Measurements from ENCODE around the gene TRPM5. TPM values are rescaled to one million over a fixed set of nuclear protein-coding genes. Genes with fewer than 3 reads are reported as not detected.

The TRPM5 gene
- total RNA-seq, 4 donors from 2014 or later = 0.21 TPM; not detected in 3

DNA sequence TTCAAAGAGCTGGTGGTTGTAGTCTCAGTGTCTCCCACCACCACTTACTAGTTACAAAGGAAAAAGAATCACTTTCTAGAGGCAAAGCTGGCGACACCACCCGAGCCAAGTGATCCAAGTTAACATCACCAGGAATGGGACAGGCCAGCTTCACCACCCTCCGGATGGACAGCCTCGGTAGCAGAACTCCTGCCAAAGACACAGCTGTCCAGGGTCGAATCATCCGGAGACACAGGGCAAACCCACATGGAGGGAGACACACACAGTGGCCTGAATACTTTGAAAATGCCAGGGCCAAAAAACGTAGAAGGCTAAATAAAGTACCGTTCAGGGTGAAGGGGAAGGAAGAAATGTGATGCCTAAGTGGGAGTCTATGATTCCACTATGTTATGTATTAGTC, 33.6 kb upstream of the TRPM5 start:
- DNase-seq = no peak
- Histone ChIP-seq H3K27ac (no peak overlapping the region), H3K9me3 (no peaks in the 10 kb centered on the region), H3K4me3 (no peak overlapping the region), H3K36me3 (no peaks in the 10 kb centered on the region), H3K4me1 (no peaks in the 10 kb centered on the region), H3K27me3 (no peaks in the 10 kb centered on the region)
- no peak for TF ChIP-seq POLR2A (IDR thresholded peaks at IDR 0.05)
- TF ChIP-seq, protein P1, sequence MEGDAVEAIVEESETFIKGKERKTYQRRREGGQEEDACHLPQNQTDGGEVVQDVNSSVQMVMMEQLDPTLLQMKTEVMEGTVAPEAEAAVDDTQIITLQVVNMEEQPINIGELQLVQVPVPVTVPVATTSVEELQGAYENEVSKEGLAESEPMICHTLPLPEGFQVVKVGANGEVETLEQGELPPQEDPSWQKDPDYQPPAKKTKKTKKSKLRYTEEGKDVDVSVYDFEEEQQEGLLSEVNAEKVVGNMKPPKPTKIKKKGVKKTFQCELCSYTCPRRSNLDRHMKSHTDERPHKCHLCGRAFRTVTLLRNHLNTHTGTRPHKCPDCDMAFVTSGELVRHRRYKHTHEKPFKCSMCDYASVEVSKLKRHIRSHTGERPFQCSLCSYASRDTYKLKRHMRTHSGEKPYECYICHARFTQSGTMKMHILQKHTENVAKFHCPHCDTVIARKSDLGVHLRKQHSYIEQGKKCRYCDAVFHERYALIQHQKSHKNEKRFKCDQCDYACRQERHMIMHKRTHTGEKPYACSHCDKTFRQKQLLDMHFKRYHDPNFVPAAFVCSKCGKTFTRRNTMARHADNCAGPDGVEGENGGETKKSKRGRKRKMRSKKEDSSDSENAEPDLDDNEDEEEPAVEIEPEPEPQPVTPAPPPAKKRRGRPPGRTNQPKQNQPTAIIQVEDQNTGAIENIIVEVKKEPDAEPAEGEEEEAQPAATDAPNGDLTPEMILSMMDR (IDR thresholded peaks at IDR 0.05) = no peak
- intact Hi-C loops (cut with DNase I; ENCODE audit: low total_unique reads) = no loop called here

DNA sequence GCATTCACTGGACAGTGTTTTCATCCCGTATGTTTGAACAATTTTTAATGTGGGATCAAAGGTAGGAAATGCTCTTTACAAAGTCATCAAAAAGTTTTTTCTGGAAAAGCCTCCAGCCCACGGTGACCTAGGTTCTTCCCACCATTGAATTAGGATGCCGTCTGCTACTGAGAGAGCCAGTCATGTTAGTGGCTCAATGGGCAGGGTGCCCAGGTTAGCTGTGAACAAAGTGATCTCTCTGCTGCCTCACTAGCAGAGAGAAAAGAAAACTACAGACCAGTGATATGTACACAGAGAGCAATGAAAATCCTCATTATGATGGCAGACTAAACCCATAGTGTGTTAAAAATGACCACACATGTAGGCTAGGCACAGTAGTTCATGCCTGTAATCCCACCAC, 32.9 kb upstream of the TRPM5 start:
- H3K27ac ChIP-seq = no peak overlapping the region
- no peak overlapping the region for H3K4me3 ChIP-seq
- no peaks in the 10 kb centered on the region for H3K4me1 ChIP-seq
- intact Hi-C loops (cut with DNase I; ENCODE audit: low total_unique reads) = no loop called here
- no peaks in the 10 kb centered on the region for H3K9me3 ChIP-seq
- H3K27me3 ChIP-seq = no peaks in the 10 kb centered on the region
- no peak for DNase-seq
- H3K36me3 ChIP-seq = no peaks in the 10 kb centered on the region
- TF ChIP-seq POLR2A (IDR thresholded peaks at IDR 0.05) = no peak
- TF ChIP-seq, protein P1 (IDR thresholded peaks at IDR 0.05) = no peak

DNA sequence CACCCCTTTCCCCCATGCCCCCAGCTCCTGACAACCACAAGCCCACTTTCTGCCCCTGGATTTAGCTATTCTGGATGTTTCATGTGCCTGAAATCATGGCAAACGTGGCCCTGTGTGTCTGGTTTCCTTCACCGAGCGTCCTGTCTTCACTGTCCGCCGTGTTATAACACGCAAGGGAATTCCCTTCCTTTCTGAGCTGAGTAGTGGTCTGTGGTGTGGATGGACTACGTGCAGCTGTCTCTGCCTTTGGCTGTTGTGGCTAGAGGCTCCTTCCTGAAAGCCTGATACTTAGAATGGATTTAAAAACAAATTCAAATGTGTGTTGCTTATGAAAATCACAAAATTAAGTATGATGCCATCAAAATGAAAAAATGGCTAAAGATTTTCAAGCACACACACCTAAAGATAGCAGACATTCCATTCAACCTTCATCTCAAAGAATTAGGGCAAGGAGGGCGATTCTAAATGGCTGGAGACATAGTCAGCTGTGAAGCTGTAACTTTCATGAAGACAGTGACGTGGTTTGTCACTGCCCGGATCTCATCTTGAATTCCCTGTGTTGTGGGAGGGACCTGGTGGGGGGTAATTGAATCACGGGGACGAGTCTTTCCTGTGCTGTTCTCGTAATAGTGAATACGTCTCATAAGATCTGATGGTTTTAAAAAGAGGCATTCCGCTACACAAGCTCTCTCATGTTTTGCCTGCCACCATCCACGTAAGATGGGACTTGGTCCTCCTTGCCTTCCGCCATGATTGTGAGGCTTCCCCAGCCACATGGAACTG, 31.0 kb upstream of the TRPM5 start:
- no peak for DNase-seq
- TF ChIP-seq, protein P1 (IDR thresholded peaks at IDR 0.05) = no peak
- no peak for TF ChIP-seq POLR2A (IDR thresholded peaks at IDR 0.05)

DNA sequence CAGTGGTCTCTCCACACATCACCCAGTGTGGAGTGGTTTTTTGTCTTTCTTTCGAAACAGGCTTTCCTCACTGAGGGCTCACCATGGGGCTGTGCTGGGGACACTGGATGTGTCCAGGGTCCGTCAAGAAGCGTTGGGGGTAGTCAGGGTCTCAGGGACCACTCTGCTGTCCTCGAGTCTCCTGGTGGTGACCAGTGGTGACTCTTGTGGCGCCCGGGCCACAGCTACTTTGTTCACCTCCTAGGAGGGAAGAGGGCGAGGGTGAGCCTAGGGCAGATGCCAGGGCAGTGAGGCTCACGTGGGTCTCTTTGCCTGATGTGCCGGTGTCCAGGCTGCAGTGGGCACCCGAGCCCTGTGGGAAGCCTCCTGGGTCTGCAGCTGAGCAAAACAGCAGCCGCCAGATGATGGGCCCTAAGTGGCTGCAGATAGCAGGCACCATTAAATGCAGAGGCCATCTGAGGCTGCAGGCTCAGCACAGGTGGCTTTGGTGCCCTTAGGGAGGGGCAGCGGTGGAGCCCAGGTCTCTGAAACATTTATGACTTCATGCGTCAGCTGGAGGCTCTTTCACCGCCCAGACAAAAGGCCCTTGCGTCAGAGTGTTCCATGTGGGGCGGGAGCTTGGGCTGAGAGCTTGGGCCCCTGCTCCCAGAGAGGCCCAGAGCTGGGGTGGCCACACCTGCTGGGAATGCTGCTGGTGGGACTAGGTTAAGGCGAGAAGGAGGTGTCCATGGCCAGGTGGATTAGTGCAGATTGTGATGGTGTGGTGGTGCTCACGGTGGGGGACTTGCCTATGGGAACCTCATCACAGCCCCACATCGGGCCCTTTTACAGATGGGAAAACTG, 30.0 kb upstream of the TRPM5 start:
- TF ChIP-seq, protein P1 (IDR thresholded peaks at IDR 0.05) = no peak
- no peak for TF ChIP-seq POLR2A (IDR thresholded peaks at IDR 0.05)
- no peaks in the 10 kb centered on the region for H3K27me3 ChIP-seq
- no peak for DNase-seq
- intact Hi-C loops (cut with DNase I; ENCODE audit: low total_unique reads) = no loop called here
- H3K9me3 ChIP-seq = no peaks in the 10 kb centered on the region
- H3K36me3 ChIP-seq = no peaks in the 10 kb centered on the region
- H3K4me1 ChIP-seq = no peaks in the 10 kb centered on the region
- no peak overlapping the region for H3K4me3 ChIP-seq
- no peak overlapping the region for H3K27ac ChIP-seq

More for the DNA sequence above, 31.0 kb upstream of the TRPM5 start:
- intact Hi-C loops (cut with DNase I; ENCODE audit: low total_unique reads) = no loop called here
- no peak overlapping the region for H3K4me3 ChIP-seq
- H3K4me1 ChIP-seq = no peaks in the 10 kb centered on the region
- H3K36me3 ChIP-seq = no peaks in the 10 kb centered on the region
- no peak overlapping the region for H3K27ac ChIP-seq
- H3K9me3 ChIP-seq = no peaks in the 10 kb centered on the region
- no peaks in the 10 kb centered on the region for H3K27me3 ChIP-seq

Data from uterus (tissue), 4 donors.